WTC11 (cell line): ENCODE data around the gene FAM193A. TPM values are rescaled to one million over a fixed set of nuclear protein-coding genes. Genes with fewer than 3 reads are reported as not detected.
A peak's percentile ranks its signal among the peaks of the same experiment; 100 is the strongest.

Experiments
- ATAC-seq: fragments of 200-7000 bp; cut with Tn5 transposase; 2 replicates; pipeline ENCODE4 v1.10.0; 2021; ENCODE audit warnings: mild to moderate bottlenecking, moderate library complexity
- CTCF ChIA-PET: fragments of 300-600 bp; sonication (Branson Sonifier 250); formaldehyde crosslinking; loops from one replicate; lab custom pipeline; 2021; ENCODE audit warnings: antibody characterized with exemption; lab: Charles Lee
- POLR2A ChIA-PET: fragments of 350-600 bp; sonication (Branson Sonifier 250); formaldehyde crosslinking; loops from one replicate; lab custom pipeline; 2021; ENCODE audit warnings: antibody characterized with exemption; lab: Charles Lee
- DNase-seq: peaks from one replicate; pipeline ENCODE4 v3.0.0; 2021; ENCODE audit warnings: low spot score
- H3K27ac Mint-ChIP-seq: 2 replicates; pipeline ENCODE4 v1.8.0; 2021; ENCODE audit warnings: mixed read lengths
- H3K27me3 Mint-ChIP-seq: 2 replicates; pipeline ENCODE4 v1.8.0; 2021; ENCODE audit warnings: low read depth, mild to moderate bottlenecking, moderate library complexity, mixed read lengths
- H3K36me3 Mint-ChIP-seq: 2 replicates; pipeline ENCODE4 v1.8.0; 2021; ENCODE audit warnings: mixed read lengths
- H3K4me1 Mint-ChIP-seq: 2 replicates; pipeline ENCODE4 v1.8.0; 2022; ENCODE audit warnings: mixed read lengths
- H3K4me3 Mint-ChIP-seq: 2 replicates; pipeline ENCODE4 v1.8.0; 2021; ENCODE audit warnings: mild to moderate bottlenecking, moderate library complexity, mixed read lengths
- H3K9me3 Mint-ChIP-seq: 2 replicates; pipeline ENCODE4 v1.8.0; 2021; ENCODE audit warnings: mixed read lengths
- ATF1 ChIP-seq: sonication (generic); formaldehyde crosslinking; IDR thresholded peaks from 2 replicates; pipeline ENCODE4 v1.8.1; 2023; ENCODE audit warnings: mild to moderate bottlenecking, moderate library complexity, missing genetic modification reagents
- GTF2I ChIP-seq: fragments of 250-450 bp; sonication (Bioruptor Pico); conservative IDR thresholded peaks from 2 replicates; pipeline ENCODE4 v1.4.0; 2021; ENCODE audit warnings: mild to moderate bottlenecking
- HMGA2 ChIP-seq: fragments of 250-450 bp; sonication (Bioruptor Pico); IDR thresholded peaks from 2 replicates; pipeline ENCODE4 v1.4.0; 2021; ENCODE audit warnings: mild to moderate bottlenecking, moderate library complexity
- MYBL2 ChIP-seq: sonication (generic); formaldehyde crosslinking; IDR thresholded peaks from 2 replicates; pipeline ENCODE4 v1.8.1; 2023; ENCODE audit warnings: mild to moderate bottlenecking, moderate library complexity, missing genetic modification reagents
- NFE2L1 ChIP-seq: sonication (generic); formaldehyde crosslinking; IDR thresholded peaks from 2 replicates; pipeline ENCODE4 v1.8.1; 2023; ENCODE audit warnings: missing genetic modification reagents
- NR1H2 ChIP-seq: sonication (generic); formaldehyde crosslinking; IDR thresholded peaks from 2 replicates; pipeline ENCODE4 v1.9.0; 2021; ENCODE audit warnings: mild to moderate bottlenecking, moderate library complexity, missing genetic modification reagents
- NR3C1 ChIP-seq: sonication (generic); formaldehyde crosslinking; conservative IDR thresholded peaks from 2 replicates; pipeline ENCODE4 v1.8.1; 2023; ENCODE audit warnings: low read depth, mild to moderate bottlenecking, missing genetic modification reagents
- RELA ChIP-seq: sonication (generic); formaldehyde crosslinking; IDR thresholded peaks from 2 replicates; pipeline ENCODE4 v1.8.1; 2022; ENCODE audit warnings: missing genetic modification reagents, mild to moderate bottlenecking, borderline replicate concordance
- RORB ChIP-seq: fragments of 250-450 bp; sonication (Bioruptor Pico); IDR thresholded peaks from 2 replicates; pipeline ENCODE4 v1.9.0; 2021; ENCODE audit warnings: mild to moderate bottlenecking
- SMAD4 ChIP-seq: sonication (generic); formaldehyde crosslinking; IDR thresholded peaks from 2 replicates; pipeline ENCODE4 v1.8.0; 2022; ENCODE audit warnings: mild to moderate bottlenecking, missing genetic modification reagents
- ZNF232 ChIP-seq: sonication (generic); formaldehyde crosslinking; IDR thresholded peaks from 2 replicates; pipeline ENCODE4 v1.8.0; 2022; ENCODE audit warnings: mild to moderate bottlenecking, missing genetic modification reagents
- ZNF396 ChIP-seq: fragments of 250-450 bp; sonication (Bioruptor Pico); IDR thresholded peaks from 2 replicates; pipeline ENCODE4 v1.8.0; 2021; ENCODE audit warnings: mild to moderate bottlenecking, moderate library complexity, borderline replicate concordance
- total RNA-seq: library from RNA; stranded (reverse); gene quantifications from 3 replicates; pipeline ENCODE4 v1.2.3, GENCODE V29; 2021
- TF ChIP-seq, protein P1 (sequence below): fragments of 250-450 bp; sonication (Bioruptor Pico); IDR thresholded peaks from 2 replicates; pipeline ENCODE4 v1.9.0; 2021; ENCODE audit warnings: mild to moderate bottlenecking
- TF ChIP-seq, protein P2 (sequence below): sonication (generic); formaldehyde crosslinking; IDR thresholded peaks from 2 replicates; pipeline ENCODE4 v1.8.0; 2022; ENCODE audit warnings: missing genetic modification reagents
- TF ChIP-seq, protein P3 (sequence below): sonication (generic); formaldehyde crosslinking; IDR thresholded peaks from 2 replicates; pipeline ENCODE4 v1.8.0; 2023; ENCODE audit warnings: missing genetic modification reagents
- TF ChIP-seq, protein P4 (sequence below): sonication (generic); formaldehyde crosslinking; IDR thresholded peaks from 2 replicates; pipeline ENCODE4 v1.8.1; 2023; ENCODE audit warnings: mild to moderate bottlenecking, missing genetic modification reagents, borderline replicate concordance
- TF ChIP-seq, protein P5 (sequence below): sonication (generic); formaldehyde crosslinking; IDR thresholded peaks from 2 replicates; pipeline ENCODE4 v1.8.0; 2022; ENCODE audit warnings: mild to moderate bottlenecking, missing genetic modification reagents
- TF ChIP-seq, protein P6 (sequence below): fragments of 250-450 bp; sonication (Bioruptor Pico); conservative IDR thresholded peaks from 2 replicates; pipeline ENCODE4 v1.9.0; 2021; ENCODE audit warnings: mild to moderate bottlenecking
- TF ChIP-seq, protein P7 (sequence below): sonication (generic); formaldehyde crosslinking; IDR thresholded peaks from 2 replicates; pipeline ENCODE4 v1.8.1; 2023; ENCODE audit warnings: mild to moderate bottlenecking, moderate library complexity, missing genetic modification reagents

Gene FAM193A
- total RNA-seq, 1 experiment from 2014 or later: 28.1 TPM

DNA sequence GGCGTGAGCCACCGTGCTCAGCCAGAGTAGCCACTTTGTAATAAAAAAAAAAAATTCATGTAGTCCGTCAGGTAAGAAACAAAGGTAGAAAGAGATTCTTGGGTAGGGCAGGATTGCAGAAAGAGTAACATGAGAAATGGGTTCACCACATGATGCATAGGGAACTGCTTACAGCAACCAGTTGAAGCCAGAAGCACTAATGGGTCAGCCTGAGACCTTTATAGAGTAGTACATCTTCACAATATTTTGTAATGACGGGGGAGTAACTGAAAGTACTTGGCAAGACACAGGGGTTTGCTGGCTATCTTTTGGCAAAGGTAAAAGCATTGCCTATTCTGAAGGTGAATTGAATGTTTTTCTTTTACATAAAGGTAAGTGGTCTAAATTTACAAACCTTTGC, 29.1 kb downstream of the FAM193A start:
- H3K9me3 Mint-ChIP-seq: no peaks in the 10 kb centered on the region
- no peak overlapping the region for H3K4me3 Mint-ChIP-seq
- no peak for DNase-seq
- ChIA-PET CTCF (no interaction called here), POLR2A (no interaction called here)
- H3K27me3 Mint-ChIP-seq: no peaks in the 10 kb centered on the region
- no peak for ATAC-seq
- H3K36me3 Mint-ChIP-seq: peaks cover 4% of the 10 kb centered on the region
- H3K4me1 Mint-ChIP-seq: peaks cover 43% of the 10 kb centered on the region
- TF ChIP-seq, protein P1, sequence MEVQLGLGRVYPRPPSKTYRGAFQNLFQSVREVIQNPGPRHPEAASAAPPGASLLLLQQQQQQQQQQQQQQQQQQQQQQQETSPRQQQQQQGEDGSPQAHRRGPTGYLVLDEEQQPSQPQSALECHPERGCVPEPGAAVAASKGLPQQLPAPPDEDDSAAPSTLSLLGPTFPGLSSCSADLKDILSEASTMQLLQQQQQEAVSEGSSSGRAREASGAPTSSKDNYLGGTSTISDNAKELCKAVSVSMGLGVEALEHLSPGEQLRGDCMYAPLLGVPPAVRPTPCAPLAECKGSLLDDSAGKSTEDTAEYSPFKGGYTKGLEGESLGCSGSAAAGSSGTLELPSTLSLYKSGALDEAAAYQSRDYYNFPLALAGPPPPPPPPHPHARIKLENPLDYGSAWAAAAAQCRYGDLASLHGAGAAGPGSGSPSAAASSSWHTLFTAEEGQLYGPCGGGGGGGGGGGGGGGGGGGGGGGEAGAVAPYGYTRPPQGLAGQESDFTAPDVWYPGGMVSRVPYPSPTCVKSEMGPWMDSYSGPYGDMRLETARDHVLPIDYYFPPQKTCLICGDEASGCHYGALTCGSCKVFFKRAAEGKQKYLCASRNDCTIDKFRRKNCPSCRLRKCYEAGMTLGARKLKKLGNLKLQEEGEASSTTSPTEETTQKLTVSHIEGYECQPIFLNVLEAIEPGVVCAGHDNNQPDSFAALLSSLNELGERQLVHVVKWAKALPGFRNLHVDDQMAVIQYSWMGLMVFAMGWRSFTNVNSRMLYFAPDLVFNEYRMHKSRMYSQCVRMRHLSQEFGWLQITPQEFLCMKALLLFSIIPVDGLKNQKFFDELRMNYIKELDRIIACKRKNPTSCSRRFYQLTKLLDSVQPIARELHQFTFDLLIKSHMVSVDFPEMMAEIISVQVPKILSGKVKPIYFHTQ: no peak
- no peak for TF ChIP-seq NR3C1 (CRISPR knock-in tag)
- TF ChIP-seq NR1H2 (CRISPR knock-in tag): no peak
- no peak for TF ChIP-seq MYBL2 (CRISPR knock-in tag)
- TF ChIP-seq ZNF232 (CRISPR knock-in tag): no peak
- no peak for TF ChIP-seq RORB
- TF ChIP-seq, protein P2, sequence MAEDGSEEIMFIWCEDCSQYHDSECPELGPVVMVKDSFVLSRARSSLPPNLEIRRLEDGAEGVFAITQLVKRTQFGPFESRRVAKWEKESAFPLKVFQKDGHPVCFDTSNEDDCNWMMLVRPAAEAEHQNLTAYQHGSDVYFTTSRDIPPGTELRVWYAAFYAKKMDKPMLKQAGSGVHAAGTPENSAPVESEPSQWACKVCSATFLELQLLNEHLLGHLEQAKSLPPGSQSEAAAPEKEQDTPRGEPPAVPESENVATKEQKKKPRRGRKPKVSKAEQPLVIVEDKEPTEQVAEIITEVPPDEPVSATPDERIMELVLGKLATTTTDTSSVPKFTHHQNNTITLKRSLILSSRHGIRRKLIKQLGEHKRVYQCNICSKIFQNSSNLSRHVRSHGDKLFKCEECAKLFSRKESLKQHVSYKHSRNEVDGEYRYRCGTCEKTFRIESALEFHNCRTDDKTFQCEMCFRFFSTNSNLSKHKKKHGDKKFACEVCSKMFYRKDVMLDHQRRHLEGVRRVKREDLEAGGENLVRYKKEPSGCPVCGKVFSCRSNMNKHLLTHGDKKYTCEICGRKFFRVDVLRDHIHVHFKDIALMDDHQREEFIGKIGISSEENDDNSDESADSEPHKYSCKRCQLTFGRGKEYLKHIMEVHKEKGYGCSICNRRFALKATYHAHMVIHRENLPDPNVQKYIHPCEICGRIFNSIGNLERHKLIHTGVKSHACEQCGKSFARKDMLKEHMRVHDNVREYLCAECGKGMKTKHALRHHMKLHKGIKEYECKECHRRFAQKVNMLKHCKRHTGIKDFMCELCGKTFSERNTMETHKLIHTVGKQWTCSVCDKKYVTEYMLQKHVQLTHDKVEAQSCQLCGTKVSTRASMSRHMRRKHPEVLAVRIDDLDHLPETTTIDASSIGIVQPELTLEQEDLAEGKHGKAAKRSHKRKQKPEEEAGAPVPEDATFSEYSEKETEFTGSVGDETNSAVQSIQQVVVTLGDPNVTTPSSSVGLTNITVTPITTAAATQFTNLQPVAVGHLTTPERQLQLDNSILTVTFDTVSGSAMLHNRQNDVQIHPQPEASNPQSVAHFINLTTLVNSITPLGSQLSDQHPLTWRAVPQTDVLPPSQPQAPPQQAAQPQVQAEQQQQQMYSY (CRISPR knock-in tag): no peak
- TF ChIP-seq, protein P3, sequence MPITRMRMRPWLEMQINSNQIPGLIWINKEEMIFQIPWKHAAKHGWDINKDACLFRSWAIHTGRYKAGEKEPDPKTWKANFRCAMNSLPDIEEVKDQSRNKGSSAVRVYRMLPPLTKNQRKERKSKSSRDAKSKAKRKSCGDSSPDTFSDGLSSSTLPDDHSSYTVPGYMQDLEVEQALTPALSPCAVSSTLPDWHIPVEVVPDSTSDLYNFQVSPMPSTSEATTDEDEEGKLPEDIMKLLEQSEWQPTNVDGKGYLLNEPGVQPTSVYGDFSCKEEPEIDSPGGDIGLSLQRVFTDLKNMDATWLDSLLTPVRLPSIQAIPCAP (CRISPR knock-in tag): no peak
- H3K27ac Mint-ChIP-seq: peak overlapping the region; percentile 95

DNA sequence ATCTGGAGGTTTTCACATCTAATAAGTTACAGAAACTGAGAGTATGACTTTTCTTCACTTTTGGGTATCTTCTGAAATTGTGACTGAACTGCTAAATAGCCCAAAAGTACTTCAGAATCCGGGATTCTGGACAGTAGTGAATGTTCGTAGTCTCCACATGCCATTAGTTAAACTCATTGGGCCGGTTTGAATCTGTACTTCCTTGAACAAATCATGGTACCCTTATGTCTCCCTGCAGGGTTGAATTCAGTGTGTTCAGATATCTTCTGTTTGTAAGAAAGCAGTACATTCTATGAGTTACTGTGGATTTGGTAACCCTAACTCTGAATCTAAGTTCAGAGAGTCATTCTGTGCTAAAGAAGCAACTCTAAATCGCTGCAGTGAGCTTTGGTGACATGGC, 33.6 kb downstream of the FAM193A start:
- TF ChIP-seq ATF1 (CRISPR knock-in tag) (no peak), ZNF396 (CRISPR knock-in tag) (no peak), GTF2I (no peak), SMAD4 (no peak), HMGA2 (no peak), NFE2L1 (CRISPR knock-in tag) (no peak), RELA (CRISPR knock-in tag) (no peak)
- TF ChIP-seq, protein P4, sequence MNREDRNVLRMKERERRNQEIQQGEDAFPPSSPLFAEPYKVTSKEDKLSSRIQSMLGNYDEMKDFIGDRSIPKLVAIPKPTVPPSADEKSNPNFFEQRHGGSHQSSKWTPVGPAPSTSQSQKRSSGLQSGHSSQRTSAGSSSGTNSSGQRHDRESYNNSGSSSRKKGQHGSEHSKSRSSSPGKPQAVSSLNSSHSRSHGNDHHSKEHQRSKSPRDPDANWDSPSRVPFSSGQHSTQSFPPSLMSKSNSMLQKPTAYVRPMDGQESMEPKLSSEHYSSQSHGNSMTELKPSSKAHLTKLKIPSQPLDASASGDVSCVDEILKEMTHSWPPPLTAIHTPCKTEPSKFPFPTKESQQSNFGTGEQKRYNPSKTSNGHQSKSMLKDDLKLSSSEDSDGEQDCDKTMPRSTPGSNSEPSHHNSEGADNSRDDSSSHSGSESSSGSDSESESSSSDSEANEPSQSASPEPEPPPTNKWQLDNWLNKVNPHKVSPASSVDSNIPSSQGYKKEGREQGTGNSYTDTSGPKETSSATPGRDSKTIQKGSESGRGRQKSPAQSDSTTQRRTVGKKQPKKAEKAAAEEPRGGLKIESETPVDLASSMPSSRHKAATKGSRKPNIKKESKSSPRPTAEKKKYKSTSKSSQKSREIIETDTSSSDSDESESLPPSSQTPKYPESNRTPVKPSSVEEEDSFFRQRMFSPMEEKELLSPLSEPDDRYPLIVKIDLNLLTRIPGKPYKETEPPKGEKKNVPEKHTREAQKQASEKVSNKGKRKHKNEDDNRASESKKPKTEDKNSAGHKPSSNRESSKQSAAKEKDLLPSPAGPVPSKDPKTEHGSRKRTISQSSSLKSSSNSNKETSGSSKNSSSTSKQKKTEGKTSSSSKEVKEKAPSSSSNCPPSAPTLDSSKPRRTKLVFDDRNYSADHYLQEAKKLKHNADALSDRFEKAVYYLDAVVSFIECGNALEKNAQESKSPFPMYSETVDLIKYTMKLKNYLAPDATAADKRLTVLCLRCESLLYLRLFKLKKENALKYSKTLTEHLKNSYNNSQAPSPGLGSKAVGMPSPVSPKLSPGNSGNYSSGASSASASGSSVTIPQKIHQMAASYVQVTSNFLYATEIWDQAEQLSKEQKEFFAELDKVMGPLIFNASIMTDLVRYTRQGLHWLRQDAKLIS (CRISPR knock-in tag): no peak
- TF ChIP-seq, protein P5, sequence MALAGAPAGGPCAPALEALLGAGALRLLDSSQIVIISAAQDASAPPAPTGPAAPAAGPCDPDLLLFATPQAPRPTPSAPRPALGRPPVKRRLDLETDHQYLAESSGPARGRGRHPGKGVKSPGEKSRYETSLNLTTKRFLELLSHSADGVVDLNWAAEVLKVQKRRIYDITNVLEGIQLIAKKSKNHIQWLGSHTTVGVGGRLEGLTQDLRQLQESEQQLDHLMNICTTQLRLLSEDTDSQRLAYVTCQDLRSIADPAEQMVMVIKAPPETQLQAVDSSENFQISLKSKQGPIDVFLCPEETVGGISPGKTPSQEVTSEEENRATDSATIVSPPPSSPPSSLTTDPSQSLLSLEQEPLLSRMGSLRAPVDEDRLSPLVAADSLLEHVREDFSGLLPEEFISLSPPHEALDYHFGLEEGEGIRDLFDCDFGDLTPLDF: no peak
- TF ChIP-seq, protein P6, sequence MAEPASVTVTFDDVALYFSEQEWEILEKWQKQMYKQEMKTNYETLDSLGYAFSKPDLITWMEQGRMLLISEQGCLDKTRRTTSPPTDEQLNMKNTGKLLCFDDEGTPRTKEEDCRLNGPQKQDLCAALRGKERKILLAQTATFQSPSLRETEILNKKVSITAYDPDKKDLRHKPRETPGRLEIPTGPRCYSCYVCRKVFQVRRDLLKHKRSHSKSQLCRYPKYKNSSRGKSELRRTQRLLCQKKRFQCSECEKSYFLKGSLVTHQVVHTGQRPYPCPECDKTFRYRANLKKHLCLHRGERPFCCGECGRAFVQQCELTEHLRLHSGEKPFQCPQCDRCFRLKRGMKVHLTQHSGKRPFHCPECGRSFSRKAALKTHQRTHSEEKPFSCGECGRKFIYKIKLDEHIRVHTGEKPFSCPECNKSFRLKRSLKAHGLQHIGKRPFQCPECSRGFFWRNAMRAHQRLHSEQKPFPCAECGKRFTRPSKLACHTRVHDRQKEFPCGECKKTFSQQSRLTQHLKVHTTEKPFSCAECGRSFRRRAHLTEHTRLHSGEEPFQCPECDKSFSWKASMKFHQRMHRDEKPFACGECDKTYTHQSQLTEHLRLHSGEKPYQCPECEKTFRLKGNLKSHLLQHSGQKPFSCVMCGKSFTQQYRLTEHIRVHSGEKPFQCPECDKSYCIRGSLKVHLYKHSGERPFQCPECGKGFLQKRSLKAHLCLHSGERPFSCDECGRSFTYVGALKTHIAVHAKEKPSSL (CRISPR knock-in tag): no peak
- TF ChIP-seq, protein P7, sequence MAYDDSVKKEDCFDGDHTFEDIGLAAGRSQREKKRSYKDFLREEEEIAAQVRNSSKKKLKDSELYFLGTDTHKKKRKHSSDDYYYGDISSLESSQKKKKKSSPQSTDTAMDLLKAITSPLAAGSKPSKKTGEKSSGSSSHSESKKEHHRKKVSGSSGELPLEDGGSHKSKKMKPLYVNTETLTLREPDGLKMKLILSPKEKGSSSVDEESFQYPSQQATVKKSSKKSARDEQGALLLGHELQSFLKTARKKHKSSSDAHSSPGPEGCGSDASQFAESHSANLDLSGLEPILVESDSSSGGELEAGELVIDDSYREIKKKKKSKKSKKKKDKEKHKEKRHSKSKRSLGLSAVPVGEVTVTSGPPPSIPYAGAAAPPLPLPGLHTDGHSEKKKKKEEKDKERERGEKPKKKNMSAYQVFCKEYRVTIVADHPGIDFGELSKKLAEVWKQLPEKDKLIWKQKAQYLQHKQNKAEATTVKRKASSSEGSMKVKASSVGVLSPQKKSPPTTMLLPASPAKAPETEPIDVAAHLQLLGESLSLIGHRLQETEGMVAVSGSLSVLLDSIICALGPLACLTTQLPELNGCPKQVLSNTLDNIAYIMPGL (CRISPR knock-in tag): no peak
- DNase-seq (no peak), ATAC-seq (no peak)
- POLR2A ChIA-PET: interaction anchor here (1.1 kb wide), 1 partner anchor 25 kb away, joined by 3 read pairs; no protein-coding TSS in a partner anchor
- H3K36me3 Mint-ChIP-seq: peaks cover 4% of the 10 kb centered on the region
- H3K27ac Mint-ChIP-seq: peak overlapping the region; percentile 90
- no peaks in the 10 kb centered on the region for H3K9me3 Mint-ChIP-seq
- H3K4me1 Mint-ChIP-seq: peaks cover 43% of the 10 kb centered on the region
- no peaks in the 10 kb centered on the region for H3K27me3 Mint-ChIP-seq
- CTCF ChIA-PET: no interaction called here
- no peak overlapping the region for H3K4me3 Mint-ChIP-seq
